HCT116 (cell line): Measurements from ENCODE around the gene VAV2.

Source experiments
- CEBPB ChIP-seq: IDR thresholded peaks from 2 replicates; pipeline ENCODE4 v1.6.1; 2012; ENCODE audit warnings: low read depth
- CTCF ChIP-seq, 3 experiments: fragments of 200-600 bp in 1 of 3; sonication (generic) in 1 of 3; IDR thresholded peaks in 2 of 3; conservative IDR thresholded peaks in 1 of 3; 2 replicates each; pipeline ENCODE4 v1.5.1; 2012 to 2017; ENCODE audit warnings: low read depth in 2 of 3, low read length in 2 of 3, antibody characterized with exemption in 1 of 3, borderline replicate concordance in 1 of 3, control low read depth in 1 of 3, mild to moderate bottlenecking in 1 of 3, mixed read lengths in 1 of 3, mixed run types in 1 of 3, moderate library complexity in 1 of 3; ENCODE audit not compliant: insufficient read depth in 1 of 3
- EZH2 ChIP-seq: fragments of 200-600 bp; sonication (generic); IDR thresholded peaks from 2 replicates; pipeline ENCODE4 v1.6.1; 2017; ENCODE audit warnings: antibody characterized with exemption, mixed run types
- EZH2phosphoT487 ChIP-seq: fragments of 200-600 bp; IDR thresholded peaks from 2 replicates; pipeline ENCODE4 v1.6.1; 2018; ENCODE audit warnings: antibody characterized with exemption, borderline replicate concordance
- JUND ChIP-seq: IDR thresholded peaks from 2 replicates; pipeline ENCODE4 v1.6.1; 2012
- MAX ChIP-seq: IDR thresholded peaks from 2 replicates; pipeline ENCODE4 v1.6.1; 2012
- POLR2A ChIP-seq: IDR thresholded peaks from 2 replicates; pipeline ENCODE4 v1.7.0; 2011; ENCODE audit warnings: borderline replicate concordance; ENCODE audit not compliant: insufficient read depth, insufficient read length; ENCODE audit errors: extremely low read depth
- POLR2AphosphoS5 ChIP-seq: IDR thresholded peaks from 2 replicates; pipeline ENCODE4 v1.6.1; 2011; ENCODE audit warnings: mild to moderate bottlenecking, low read depth, low read length, moderate library complexity
- RAD21 ChIP-seq: IDR thresholded peaks from 2 replicates; pipeline ENCODE4 v1.6.1; 2012; ENCODE audit warnings: low read depth, mild to moderate bottlenecking
- REST ChIP-seq: IDR thresholded peaks from 2 replicates; pipeline ENCODE4 v1.6.1; 2012; ENCODE audit warnings: low read depth
- SIN3A ChIP-seq: IDR thresholded peaks from 2 replicates; pipeline ENCODE4 v1.6.1; 2012; ENCODE audit warnings: low read depth
- SRF ChIP-seq: IDR thresholded peaks from 2 replicates; pipeline ENCODE4 v1.6.1; 2012; ENCODE audit warnings: low read depth
- YY1 ChIP-seq: IDR thresholded peaks from 2 replicates; pipeline ENCODE4 v1.6.1; 2011; ENCODE audit warnings: low read length, low read depth, moderate library complexity, mild to moderate bottlenecking; ENCODE audit not compliant: insufficient replicate concordance; ENCODE audit errors: extremely low read depth
- ZNF274 ChIP-seq: fragments of 200-500 bp; sonication (Bioruptor generic); IDR thresholded peaks from 2 replicates; pipeline ENCODE4 v1.6.1; 2014; ENCODE audit warnings: mild to moderate bottlenecking, low read depth, low read length, inconsistent platforms

- TF ChIP-seq CTCF (IDR thresholded peaks at IDR 0.05 in 2 of 3, conservative IDR thresholded peaks at IDR 0.05 in 1 of 3; ENCODE audit: borderline replicate concordance in 1 of 3, insufficient read depth in 1 of 3, low read depth in 2 of 3, low read length in 2 of 3) (no peak), MAX (no peak), EZH2phosphoT487 (no peak), SIN3A (no peak), POLR2AphosphoS5 (no peak), POLR2A (no peak), ZNF274 (no peak), YY1 (no peak), EZH2 (no peak), SRF (no peak), REST (no peak), JUND (no peak), CEBPB (no peak), RAD21 (no peak)
Measured at GRCh38 chr9:133933426-133934026, 58.6 kb downstream of the VAV2 start.
